K562 (cell line): ENCODE data around the gene FILIP1L. TPM values are rescaled to one million over a fixed set of nuclear protein-coding genes. Genes with fewer than 3 reads are reported as not detected.

Experiments
- ATAC-seq: fragments of 200-7000 bp; cut with Tn5 transposase; 3 replicates; pipeline ENCODE4 v1.9.1; 2020; ENCODE audit warnings: moderate library complexity
- BruUV-seq: library from RNA; stranded (reverse); fragments of 400-500 nt; replicated peaks from 2 replicates; lab custom pipeline; 2021; lab: Mats Ljungman, UMichigan
- CTCF ChIA-PET: fragments of 300-600 bp; formaldehyde crosslinking; extraction: SDS; loops from one replicate; lab custom pipeline; 2021; ENCODE audit warnings: low intra/inter-chr PET ratio; lab: Yijun Ruan, JAX
- POLR2A ChIA-PET: fragments of 300-600, 350-650 bp; sonication (Branson Sonifier 250); formaldehyde crosslinking; extraction: SDS; loops from one replicate; lab custom pipeline; 2021; ENCODE audit warnings: antibody characterized with exemption, inconsistent platforms; lab: Yijun Ruan, JAX
- DNase-seq, 4 experiments: peaks; one replicate each; pipeline versions ENCODE4 v3.0.0 to v3.0.0-alpha.2; 2011 to 2018; ENCODE audit warnings: low spot score in 3 of 4, mixed read lengths in 3 of 4; ENCODE audit errors: extremely low read depth in 1 of 4
- FAIRE-seq: peaks from 2 replicates; lab custom pipeline; 2011; peaks lifted over from hg19 to GRCh38; lab: Jason Lieb, UNC
- H2AFZ ChIP-seq: 2 replicates; pipeline ENCODE4 v1.6.0; 2011; ENCODE audit warnings: low read depth, low read length, control low read depth, inconsistent platforms
- H3K27ac ChIP-seq: fragments of 200-600 bp; 3 replicates; pipeline ENCODE4 v1.8.0; 2011; ENCODE audit warnings: low read depth, mild to moderate bottlenecking, control low read depth, inconsistent platforms, low read length, moderate library complexity, mixed read lengths; ENCODE audit errors: extremely low read depth
- H3K27me3 ChIP-seq, 2 experiments: fragments of 300-600 bp in 1 of 2; 2 replicates in 1 of 2; 3 replicates in 1 of 2; pipeline versions ENCODE4 v1.6.0 to v1.8.0; 2011; ENCODE audit warnings: inconsistent platforms in 2 of 2, low read length in 2 of 2, mild to moderate bottlenecking in 1 of 2, mixed read lengths in 1 of 2, moderate library complexity in 1 of 2; ENCODE audit not compliant: control insufficient read depth in 2 of 2, insufficient read depth in 2 of 2
- H3K36me3 ChIP-seq: fragments of 300-600 bp; 3 replicates; pipeline ENCODE4 v1.8.0; 2011; ENCODE audit warnings: mild to moderate bottlenecking, low read length, inconsistent platforms; ENCODE audit not compliant: control insufficient read depth, insufficient read depth
- H3K4me1 ChIP-seq, 2 experiments: fragments of 200-600 bp in 1 of 2; replicated peaks in 1 of 2; 2 replicates in 1 of 2; 3 replicates in 1 of 2; pipeline versions ENCODE4 v1.5.1 to v1.8.0; 2011; ENCODE audit warnings: inconsistent platforms in 2 of 2, low read length in 2 of 2, mild to moderate bottlenecking in 1 of 2, mixed read lengths in 1 of 2, moderate library complexity in 1 of 2; ENCODE audit not compliant: control insufficient read depth in 2 of 2, insufficient read depth in 2 of 2
- H3K4me2 ChIP-seq: 2 replicates; pipeline ENCODE4 v1.6.1; 2011; ENCODE audit warnings: low read length, control low read depth, inconsistent platforms, mixed read lengths; ENCODE audit not compliant: insufficient read depth
- H3K4me3 ChIP-seq: fragments of 200-600 bp; sonication (generic), shearing (Covaris generic); 2 replicates; pipeline ENCODE4 v1.5.1; 2016; ENCODE audit warnings: control low read depth, inconsistent platforms
- H3K79me2 ChIP-seq: fragments of 200-600 bp; 3 replicates; pipeline ENCODE4 v1.8.0; 2011; ENCODE audit warnings: low read length, inconsistent platforms; ENCODE audit not compliant: control insufficient read depth, insufficient read depth
- H3K9ac ChIP-seq, 2 experiments: 2 replicates each; pipeline versions ENCODE4 v1.6.0 to v1.6.1; 2011; ENCODE audit warnings: low read depth in 2 of 2, low read length in 2 of 2, control low read depth in 1 of 2, inconsistent platforms in 1 of 2, mild to moderate bottlenecking in 1 of 2, mixed read lengths in 1 of 2; ENCODE audit not compliant: insufficient read depth in 1 of 2
- H3K9me1 ChIP-seq: one replicate; pipeline ENCODE4 v1.6.0; 2011; ENCODE audit warnings: inconsistent platforms, mild to moderate bottlenecking, low read length, moderate library complexity; ENCODE audit not compliant: control insufficient read depth, insufficient read depth
- H3K9me3 ChIP-seq: replicated peaks from 2 replicates; pipeline ENCODE4 v1.5.1; 2011; ENCODE audit warnings: low read depth, low read length, inconsistent platforms; ENCODE audit not compliant: control insufficient read depth, insufficient read depth
- H4K20me1 ChIP-seq: replicated peaks from 2 replicates; pipeline ENCODE4 v1.6.1; 2011; ENCODE audit warnings: low read length, inconsistent platforms, mixed read lengths; ENCODE audit not compliant: control insufficient read depth, insufficient read depth
- ETV6 ChIP-seq, 3 experiments: fragments of 150-350 bp in 1 of 3; sonication (generic) in 1 of 3; formaldehyde crosslinking in 1 of 3; IDR thresholded peaks; 2 replicates each; pipeline versions ENCODE4 v1.6.1 to v1.8.0; 2014 to 2022; ENCODE audit warnings: borderline replicate concordance in 2 of 3, low read depth in 2 of 3, antibody characterized with exemption in 1 of 3, low read length in 1 of 3, mild to moderate bottlenecking in 1 of 3, missing genetic modification reagents in 1 of 3
- GMEB1 ChIP-seq: fragments of 250-450 bp; sonication (Bioruptor Pico); IDR thresholded peaks from 2 replicates; pipeline ENCODE4 v1.4.0; 2020; ENCODE audit warnings: mild to moderate bottlenecking
- HDAC3 ChIP-seq: fragments of 450-650 bp; IDR thresholded peaks from 2 replicates; pipeline ENCODE4 v1.6.1; 2018; ENCODE audit warnings: borderline replicate concordance, mild to moderate bottlenecking, moderate library complexity; ENCODE audit not compliant: partially characterized antibody
- HOMEZ ChIP-seq: fragments of 250-450 bp; sonication (Bioruptor Pico); IDR thresholded peaks from 2 replicates; pipeline ENCODE4 v1.4.0; 2020; ENCODE audit warnings: mild to moderate bottlenecking, moderate library complexity
- POLR2A ChIP-seq: fragments of 450-650 bp; conservative IDR thresholded peaks from 2 replicates; pipeline ENCODE4 v1.6.1; 2016
- POLR2AphosphoS5 ChIP-seq: IDR thresholded peaks from 2 replicates; pipeline ENCODE4 v1.6.1; 2011; ENCODE audit warnings: mild to moderate bottlenecking, low read depth, low read length, moderate library complexity; ENCODE audit not compliant: control insufficient read depth, insufficient read depth
- RBM39 ChIP-seq: fragments of 200-400 bp; formaldehyde crosslinking; optimal IDR thresholded peaks from 2 replicates; pipeline ENCODE3; 2018; ENCODE audit warnings: low read depth, low read length
- SIN3A ChIP-seq, 2 experiments: fragments of 150-350 bp in 1 of 2; IDR thresholded peaks; 2 replicates each; pipeline ENCODE4 v1.6.1; 2011 to 2016; ENCODE audit warnings: borderline replicate concordance in 2 of 2, low read depth in 2 of 2, low read length in 2 of 2, mild to moderate bottlenecking in 2 of 2, moderate library complexity in 2 of 2; ENCODE audit not compliant: control insufficient read depth in 1 of 2
- SLC30A9 ChIP-seq: fragments of 250-450 bp; sonication (Bioruptor Pico); IDR thresholded peaks from 2 replicates; pipeline ENCODE4 v1.8.0; 2022; ENCODE audit warnings: mild to moderate bottlenecking, moderate library complexity
- SMAD3 ChIP-seq: fragments of 450-650 bp; formaldehyde crosslinking; conservative IDR thresholded peaks from 2 replicates; pipeline ENCODE4 v1.4.0; 2020; ENCODE audit warnings: mild to moderate bottlenecking
- TBP ChIP-seq: optimal IDR thresholded peaks from 2 replicates; pipeline ENCODE3; 2011; ENCODE audit warnings: low read depth, low read length, improper control_type of control experiment
- ZNF253 ChIP-seq: fragments of 250-450 bp; sonication (Bioruptor Pico); conservative IDR thresholded peaks from 2 replicates; pipeline ENCODE4 v1.6.1; 2021; ENCODE audit warnings: mild to moderate bottlenecking
- ZNF445 ChIP-seq: fragments of 250-450 bp; sonication (Bioruptor Pico); IDR thresholded peaks from 2 replicates; pipeline ENCODE4 v1.4.0; 2020; ENCODE audit warnings: low read depth, mild to moderate bottlenecking, moderate library complexity
- ZNF76 ChIP-seq: fragments of 250-450 bp; sonication (Bioruptor Pico); IDR thresholded peaks from 2 replicates; pipeline ENCODE4 v1.4.0; 2020; ENCODE audit warnings: mild to moderate bottlenecking, moderate library complexity, borderline replicate concordance
- WGBS: fragments of 100-300 bp; shearing (Covaris generic); methylation state at CpG from one replicate; pipeline ENCODE4 v1.1.6; 2016; ENCODE audit warnings: low coverage, mixed read lengths; ENCODE audit not compliant: insufficient coverage; ENCODE audit errors: missing lambda C conversion rate; 5-methylcytosine and 5-hydroxymethylcytosine counted together
- in situ Hi-C: fragments of 300-500 bp; cut with MboI; formaldehyde crosslinking; loops from 4 replicates; pipeline ENCODE4 v1.15.0; 2018; ENCODE audit warnings: inconsistent platforms, mixed read lengths
- intact Hi-C: fragments of 100-400 bp; cut with micrococcal nuclease; formaldehyde crosslinking; loops from 2 replicates; pipeline ENCODE4 v1.14.2; 2022
- polyA plus RNA-seq, 8 experiments: library from polyadenylated mRNA; depleted of rRNA in 4 of 8; stranded (reverse) in 5 of 8; unstranded in 3 of 8; fragments of >200 nt; fragmentation: Nextera tagmentation in 2 of 8; fragmentation: Illumina TruSeq in 1 of 8; extraction: Ambion mirVana in 2 of 8; extraction: Trizol in 1 of 8; gene quantifications; 2 replicates each; pipeline versions ENCODE4 v1.2.1 to v1.2.3, GENCODE V29; 2011 to 2014; ENCODE audit warnings: inconsistent platforms in 1 of 8, missing spikeins in 1 of 8
- total RNA-seq, 7 experiments: library from RNA; depleted of rRNA in 6 of 7; stranded (reverse); fragments of >200 nt in 6 of 7; fragmentation: Illumina TruSeq in 2 of 7; extraction: Trizol in 2 of 7; gene quantifications; 2 replicates each; pipeline versions ENCODE4 v1.2.1 to v1.2.3, GENCODE V29; 2011 to 2021; ENCODE audit warnings: low replicate concordance in 1 of 7

FILIP1L gene
- total and polyA plus RNA-seq, 9 of the 15 experiments (the other 6 are each of a cell fraction or from before 2014, with no cell fraction given), result 0.50 to 2.1 (median 1.1) TPM

- in situ Hi-C loops, result no loop called here
- ChIA-PET CTCF (no interaction called here), POLR2A (no interaction called here)
- WGBS, result 86% methylated on average over 2 of the region's 3 CpGs
- Histone ChIP-seq H3K36me3 (no peaks in the 10 kb centered on the region), H3K4me1 (peaks cover 0 to 6% of the 10 kb centered on the region in 2 experiments; a peak in 2 of 5 replicates), H3K4me3 (no peak overlapping the region), H3K27ac (no peak overlapping the region), H3K9ac (no peak overlapping the region; a peak in 1 of 4 replicates), H3K27me3 (no peaks in the 10 kb centered on the region), H4K20me1 (0 out of 2 replicates have a peak, but pooled peaks cover 5% of the 10 kb centered on the region), H2AFZ (no peak overlapping the region), H3K4me2 (no peak overlapping the region), H3K9me1 (peaks cover 3% of the 10 kb centered on the region), H3K79me2 (peaks cover 3% of the 10 kb centered on the region; the same call in 2 of the 3 replicates), H3K9me3 (no peaks in the 10 kb centered on the region)
- DNase-seq, result no peak
- TF ChIP-seq RBM39, result no peak
- TF ChIP-seq POLR2AphosphoS5, result no peak
- TF ChIP-seq ZNF253 (CRISPR knock-in tag), result no peak
- no peak for TF ChIP-seq HDAC3
- no peak for TF ChIP-seq SMAD3 (CRISPR knock-in tag)
- TF ChIP-seq TBP, result no peak
- TF ChIP-seq SIN3A (IDR thresholded peaks at IDR 0.05; ENCODE audit: borderline replicate concordance in 2 of 2, control insufficient read depth in 1 of 2, low read depth in 2 of 2, low read length in 2 of 2), result no peak
- TF ChIP-seq GMEB1 (CRISPR knock-in tag), result no peak
- TF ChIP-seq ZNF445 (CRISPR knock-in tag), result no peak
- no peak for TF ChIP-seq POLR2A
- no peak for TF ChIP-seq HOMEZ
- no peak for TF ChIP-seq SLC30A9 (CRISPR knock-in tag)
- no peak for TF ChIP-seq ZNF76 (CRISPR knock-in tag)
- no peak for TF ChIP-seq ETV6 (IDR thresholded peaks at IDR 0.05; ENCODE audit: borderline replicate concordance in 1 of 2, low read depth in 2 of 2, low read length in 1 of 2)
- no peak for TF ChIP-seq ETV6 (CRISPR knock-in tag; IDR thresholded peaks at IDR 0.05; ENCODE audit: borderline replicate concordance)
- no peak for FAIRE-seq
- ATAC-seq, result no peak
- no TSS peak for BruUV-seq
- intact Hi-C loops, result no loop called here
These were observed 155.9 kb downstream of the FILIP1L start for GRCh38 chr3:99958222-99958912.
